Left ventricle myocardium inferior (tissue), 1 donor: ENCODE results near the gene TNFRSF4. TPM values are rescaled to one million over a fixed set of nuclear protein-coding genes. Genes with fewer than 3 reads are reported as not detected.

Experiments used
- DNase-seq: peaks from one replicate; pipeline ENCODE4 v3.0.0-alpha.2; 2020
- H3K27ac ChIP-seq: fragments of 200-600 bp; replicated peaks from 2 replicates; pipeline ENCODE4 v1.8.0; 2021
- H3K27me3 ChIP-seq: fragments of 200-600 bp; 2 replicates; pipeline ENCODE4 v1.8.0; 2021; ENCODE audit warnings: low read depth
- H3K36me3 ChIP-seq: fragments of 200-600 bp; 2 replicates; pipeline ENCODE4 v1.8.0; 2021
- H3K4me1 ChIP-seq: fragments of 200-600 bp; 2 replicates; pipeline ENCODE4 v1.8.0; 2021
- H3K4me3 ChIP-seq: fragments of 200-600 bp; 2 replicates; pipeline ENCODE4 v1.8.0; 2021; ENCODE audit warnings: mild to moderate bottlenecking, moderate library complexity
- H3K9me3 ChIP-seq: fragments of 200-600 bp; replicated peaks from 2 replicates; pipeline ENCODE4 v1.8.0; 2021
- intact Hi-C: fragments of 100-400 bp; cut with micrococcal nuclease; formaldehyde crosslinking; loops from one replicate; pipeline ENCODE4 v1.11.0; 2022
- total RNA-seq: library from RNA; stranded (reverse); fragmentation: NEBNext Ultra II Directional; extraction: Animal tissue kit (Norgen Biotek cat#: 25700); gene quantifications from one replicate; pipeline ENCODE4 v1.2.1, GENCODE V29; 2021
- TF ChIP-seq, protein P1 (sequence below): fragments of 200-600 bp; IDR thresholded peaks from 2 replicates; pipeline ENCODE4 v1.8.0; 2021; ENCODE audit warnings: antibody characterized with exemption, mild to moderate bottlenecking, borderline replicate concordance
- donor health status: DM: no; HTN: yes; CAD: no; lungs with severe emphysema.

TNFRSF4 gene
- total RNA-seq, 1 donor from 2014 or later = 2.2 TPM

GRCh38 chr1:1194723-1195122 lies 19.2 kb downstream of the TNFRSF4 start:
- intact Hi-C loops = no loop called here
- TF ChIP-seq, protein P1, sequence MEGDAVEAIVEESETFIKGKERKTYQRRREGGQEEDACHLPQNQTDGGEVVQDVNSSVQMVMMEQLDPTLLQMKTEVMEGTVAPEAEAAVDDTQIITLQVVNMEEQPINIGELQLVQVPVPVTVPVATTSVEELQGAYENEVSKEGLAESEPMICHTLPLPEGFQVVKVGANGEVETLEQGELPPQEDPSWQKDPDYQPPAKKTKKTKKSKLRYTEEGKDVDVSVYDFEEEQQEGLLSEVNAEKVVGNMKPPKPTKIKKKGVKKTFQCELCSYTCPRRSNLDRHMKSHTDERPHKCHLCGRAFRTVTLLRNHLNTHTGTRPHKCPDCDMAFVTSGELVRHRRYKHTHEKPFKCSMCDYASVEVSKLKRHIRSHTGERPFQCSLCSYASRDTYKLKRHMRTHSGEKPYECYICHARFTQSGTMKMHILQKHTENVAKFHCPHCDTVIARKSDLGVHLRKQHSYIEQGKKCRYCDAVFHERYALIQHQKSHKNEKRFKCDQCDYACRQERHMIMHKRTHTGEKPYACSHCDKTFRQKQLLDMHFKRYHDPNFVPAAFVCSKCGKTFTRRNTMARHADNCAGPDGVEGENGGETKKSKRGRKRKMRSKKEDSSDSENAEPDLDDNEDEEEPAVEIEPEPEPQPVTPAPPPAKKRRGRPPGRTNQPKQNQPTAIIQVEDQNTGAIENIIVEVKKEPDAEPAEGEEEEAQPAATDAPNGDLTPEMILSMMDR = no peak

DNA sequence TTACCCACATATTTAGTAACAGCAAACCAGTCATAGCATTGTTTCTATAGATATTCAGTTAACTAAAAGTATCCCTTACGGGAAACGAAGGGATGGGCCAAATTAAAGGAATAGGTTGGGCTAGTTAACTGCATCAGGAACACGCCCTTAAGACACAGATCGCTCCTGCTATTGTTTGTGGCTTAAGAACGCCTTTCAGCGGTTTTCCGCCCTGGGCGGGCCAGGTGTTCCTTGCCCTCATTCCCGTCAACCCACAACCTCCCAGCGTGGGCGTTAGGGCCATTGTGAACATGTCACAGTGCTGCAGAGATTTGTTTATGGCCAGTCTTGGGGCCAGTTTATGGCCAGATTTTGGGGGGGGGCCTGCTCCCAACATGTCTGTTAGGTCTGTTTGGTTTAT lies 22.2 kb downstream of the TNFRSF4 start:
- no peak overlapping the region for H3K27ac ChIP-seq
- TF ChIP-seq, protein P1 = no peak
- intact Hi-C loops = no loop called here
- H3K9me3 ChIP-seq = peaks cover 21% of the 10 kb centered on the region
- DNase-seq = no peak
- H3K36me3 ChIP-seq = no peaks in the 10 kb centered on the region
- H3K4me3 ChIP-seq = no peak overlapping the region
- H3K27me3 ChIP-seq = no peaks in the 10 kb centered on the region
- H3K4me1 ChIP-seq = peaks cover 6% of the 10 kb centered on the region

More at GRCh38 chr1:1194723-1195122, 19.2 kb downstream of the TNFRSF4 start:
- no peaks in the 10 kb centered on the region for H3K36me3 ChIP-seq
- H3K9me3 ChIP-seq = peaks cover 16% of the 10 kb centered on the region
- no peak overlapping the region for H3K4me3 ChIP-seq
- H3K27ac ChIP-seq = no peak overlapping the region
- no peaks in the 10 kb centered on the region for H3K4me1 ChIP-seq
- DNase-seq = no peak
- no peaks in the 10 kb centered on the region for H3K27me3 ChIP-seq

- Histone ChIP-seq H3K4me1 (peaks cover 6% of the 10 kb centered on the region), H3K27ac (no peak overlapping the region), H3K9me3 (peaks cover 6% of the 10 kb centered on the region), H3K27me3 (no peaks in the 10 kb centered on the region), H3K4me3 (no peak overlapping the region), H3K36me3 (no peaks in the 10 kb centered on the region)
- intact Hi-C loops = no loop called here
- TF ChIP-seq, protein P1 = no peak
- no peak for DNase-seq
These were observed 24.8 kb downstream of the TNFRSF4 start for GRCh38 chr1:1189111-1189510.

DNA sequence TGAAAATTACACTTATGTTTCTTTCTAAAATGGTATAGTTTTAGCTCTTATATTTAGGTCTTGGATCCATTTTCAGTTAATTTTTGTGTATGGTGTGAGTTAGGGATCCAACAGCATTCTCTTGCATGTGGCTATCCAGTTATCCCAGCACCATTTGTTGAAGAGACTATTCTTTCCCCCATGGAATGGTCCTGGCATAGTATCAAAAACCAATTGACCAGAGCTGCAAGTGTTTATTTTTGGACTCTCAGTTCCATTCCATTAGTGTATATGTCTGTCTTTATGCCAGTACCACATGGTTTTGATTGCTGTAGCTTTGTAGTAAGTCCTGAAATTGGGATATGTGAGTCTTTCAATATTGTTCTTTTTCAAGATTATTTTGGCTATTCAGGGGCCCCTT lies 26.0 kb downstream of the TNFRSF4 start:
- Histone ChIP-seq H3K9me3 (peaks cover 6% of the 10 kb centered on the region), H3K27ac (no peak overlapping the region), H3K4me3 (no peak overlapping the region), H3K27me3 (peaks cover 6% of the 10 kb centered on the region), H3K36me3 (no peaks in the 10 kb centered on the region), H3K4me1 (peaks cover 13% of the 10 kb centered on the region)
- TF ChIP-seq, protein P1 = no peak
- no peak for DNase-seq
- intact Hi-C loops = no loop called here

DNA sequence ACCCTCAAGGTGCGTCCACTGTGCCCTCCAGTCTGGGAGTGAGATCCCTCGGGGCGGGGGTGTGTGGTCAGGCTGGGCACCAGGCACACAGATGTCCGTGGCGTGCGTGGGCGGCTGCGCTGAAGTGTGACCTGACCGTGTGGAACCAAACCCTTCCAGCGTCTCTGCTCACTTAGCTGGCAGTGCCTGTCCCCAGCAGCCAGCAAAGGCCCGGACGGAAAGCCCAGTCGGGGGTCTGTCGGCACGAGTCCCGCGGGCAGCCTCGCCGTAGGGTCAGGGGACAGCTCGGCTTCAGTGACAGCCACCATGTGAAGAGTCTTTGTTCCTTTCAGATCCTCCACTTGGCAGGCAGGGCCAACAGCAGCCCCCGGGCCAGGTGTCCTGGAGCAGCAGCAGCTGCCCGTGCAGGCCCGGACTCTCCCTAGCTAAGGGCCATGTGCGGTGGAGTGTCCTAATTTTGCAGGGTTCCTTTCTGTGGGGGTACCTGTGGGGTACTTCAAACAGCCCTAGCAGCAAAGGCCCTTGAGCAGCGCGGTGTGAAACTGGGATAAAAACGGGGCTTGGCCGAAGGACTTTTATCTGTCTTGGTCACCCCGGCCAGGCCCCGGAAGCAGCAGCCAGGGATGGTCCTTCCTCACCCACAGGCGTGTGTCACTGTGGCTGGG lies 28.7 kb downstream of the TNFRSF4 start:
- intact Hi-C loops = no loop called here
- Histone ChIP-seq H3K27me3 (peaks cover 32% of the 10 kb centered on the region), H3K36me3 (no peaks in the 10 kb centered on the region), H3K4me3 (no peak overlapping the region), H3K9me3 (peaks cover 6% of the 10 kb centered on the region), H3K4me1 (peaks cover 19% of the 10 kb centered on the region), H3K27ac (no peak overlapping the region)
- TF ChIP-seq, protein P1 = no peak
- DNase-seq = peak; percentile 6
